Measurements from ENCODE around the gene SLC39A12.

Gene SLC39A12

DNA sequence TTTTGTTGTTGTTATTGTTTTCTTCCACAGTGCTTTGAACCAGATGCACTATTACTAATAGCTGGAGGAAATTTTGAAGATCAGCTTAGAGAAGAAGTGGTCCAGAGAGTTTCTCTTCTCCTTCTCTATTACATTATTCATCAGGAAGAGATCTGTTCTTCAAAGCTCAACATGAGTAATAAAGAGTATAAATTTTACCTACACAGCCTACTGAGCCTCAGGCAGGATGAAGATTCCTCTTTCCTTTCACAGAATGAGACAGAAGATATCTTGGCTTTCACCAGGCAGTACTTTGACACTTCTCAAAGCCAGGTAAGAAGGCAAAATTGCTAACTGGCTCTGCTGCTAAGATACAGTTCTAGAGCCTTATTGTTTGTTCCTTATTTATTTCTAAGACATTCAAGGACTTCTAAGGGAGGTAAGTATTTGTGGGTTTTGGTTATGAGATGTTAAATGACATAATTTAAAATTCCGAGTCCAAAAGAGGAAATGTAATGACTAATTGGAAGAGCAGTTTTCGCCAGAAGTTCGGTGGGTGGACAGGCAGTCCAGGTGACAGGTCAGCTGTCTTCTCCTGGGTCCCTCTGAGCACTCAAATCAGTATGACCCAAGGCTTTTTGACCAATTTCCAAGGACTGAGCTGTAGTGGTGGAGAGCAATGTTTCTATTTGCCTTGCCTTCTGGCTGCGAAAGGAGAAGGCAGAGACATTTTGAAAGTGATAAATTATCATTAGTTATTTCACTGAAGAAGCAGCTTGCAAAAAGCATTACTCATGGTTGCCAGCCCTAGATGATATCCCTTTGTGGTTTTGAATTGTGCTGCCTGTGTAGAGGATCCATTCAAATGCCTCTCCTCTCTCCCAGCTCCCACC, 10.1 kb downstream of the SLC39A12 start:
- TF ChIP-seq, protein P1, sequence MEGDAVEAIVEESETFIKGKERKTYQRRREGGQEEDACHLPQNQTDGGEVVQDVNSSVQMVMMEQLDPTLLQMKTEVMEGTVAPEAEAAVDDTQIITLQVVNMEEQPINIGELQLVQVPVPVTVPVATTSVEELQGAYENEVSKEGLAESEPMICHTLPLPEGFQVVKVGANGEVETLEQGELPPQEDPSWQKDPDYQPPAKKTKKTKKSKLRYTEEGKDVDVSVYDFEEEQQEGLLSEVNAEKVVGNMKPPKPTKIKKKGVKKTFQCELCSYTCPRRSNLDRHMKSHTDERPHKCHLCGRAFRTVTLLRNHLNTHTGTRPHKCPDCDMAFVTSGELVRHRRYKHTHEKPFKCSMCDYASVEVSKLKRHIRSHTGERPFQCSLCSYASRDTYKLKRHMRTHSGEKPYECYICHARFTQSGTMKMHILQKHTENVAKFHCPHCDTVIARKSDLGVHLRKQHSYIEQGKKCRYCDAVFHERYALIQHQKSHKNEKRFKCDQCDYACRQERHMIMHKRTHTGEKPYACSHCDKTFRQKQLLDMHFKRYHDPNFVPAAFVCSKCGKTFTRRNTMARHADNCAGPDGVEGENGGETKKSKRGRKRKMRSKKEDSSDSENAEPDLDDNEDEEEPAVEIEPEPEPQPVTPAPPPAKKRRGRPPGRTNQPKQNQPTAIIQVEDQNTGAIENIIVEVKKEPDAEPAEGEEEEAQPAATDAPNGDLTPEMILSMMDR (IDR thresholded peaks at IDR 0.05; ENCODE audit: low read depth, low read length) = no peak
- H3K4me3 ChIP-seq (replicated peaks in 1 of 2; ENCODE audit: low read depth in 2 of 2, low read length in 2 of 2) = no peak overlapping the region
- peak; percentile 29 to 36 for DNase-seq (ENCODE audit: low read depth in 2 of 2)

DNA sequence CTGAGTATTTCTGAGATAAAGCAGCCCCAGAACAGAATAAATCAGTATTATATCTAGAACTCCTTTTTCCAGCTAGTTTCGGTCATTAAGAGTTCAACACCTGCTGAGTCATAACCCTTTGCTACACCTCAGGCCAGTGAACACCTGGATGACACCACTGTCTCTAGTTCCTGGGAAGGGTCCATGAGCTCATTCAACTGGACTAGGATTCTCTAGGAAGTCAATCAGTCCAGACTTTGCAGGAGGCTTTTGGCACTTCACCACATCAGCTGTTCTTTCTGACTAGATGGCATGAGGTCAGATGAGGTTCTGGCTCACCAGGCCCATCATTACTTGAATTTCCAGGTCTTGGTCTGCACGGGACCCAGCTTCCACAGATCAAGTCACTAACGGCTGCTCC, 11.7 kb downstream of the SLC39A12 start:
- DNase-seq (ENCODE audit: low read depth in 2 of 2) = no peak
- TF ChIP-seq, protein P1 (IDR thresholded peaks at IDR 0.05; ENCODE audit: low read depth, low read length) = no peak
- H3K4me3 ChIP-seq (replicated peaks in 1 of 2; ENCODE audit: low read depth in 2 of 2, low read length in 2 of 2) = no peak overlapping the region

DNA sequence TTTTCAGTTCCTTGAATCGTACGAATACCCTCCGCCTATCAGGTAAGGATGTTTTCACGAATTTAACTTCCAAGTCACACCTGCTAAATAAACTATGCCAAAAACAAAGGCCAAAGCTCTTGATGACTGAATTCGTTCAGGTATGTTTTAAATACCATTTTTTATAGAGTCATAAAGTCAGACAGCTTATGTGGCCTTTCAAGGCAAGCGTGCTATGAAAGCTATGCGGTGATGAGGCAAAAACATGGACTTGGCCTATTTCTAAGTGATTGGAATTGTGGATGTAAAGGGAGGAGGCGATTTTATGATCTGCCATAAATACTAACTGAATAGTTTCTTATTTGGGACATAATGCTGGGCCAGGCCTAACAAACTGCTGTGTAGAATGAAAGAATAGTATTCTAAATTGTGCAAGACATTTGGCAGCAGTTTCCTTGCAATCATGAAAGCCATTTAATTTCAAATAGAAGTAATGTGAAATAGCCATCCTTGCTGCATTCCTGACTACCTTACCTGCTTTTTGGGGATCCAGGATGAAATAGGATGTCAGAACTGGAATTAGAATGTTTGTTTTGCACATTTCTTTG, 14.0 kb downstream of the SLC39A12 start:
- TF ChIP-seq, protein P1 (IDR thresholded peaks at IDR 0.05; ENCODE audit: low read depth, low read length) = no peak

GRCh38 chr10:17974505-17974904, 22.8 kb downstream of the SLC39A12 start:
- DNase-seq (ENCODE audit: low read depth in 2 of 2) = no peak
- TF ChIP-seq, protein P1 (IDR thresholded peaks at IDR 0.05; ENCODE audit: low read depth, low read length) = no peak
- H3K4me3 ChIP-seq (replicated peaks in 1 of 2; ENCODE audit: low read depth in 2 of 2, low read length in 2 of 2) = no peak overlapping the region

More for the DNA sequence above, 14.0 kb downstream of the SLC39A12 start:
- H3K4me3 ChIP-seq (replicated peaks in 1 of 2; ENCODE audit: low read depth in 2 of 2, low read length in 2 of 2) = no peak overlapping the region
- no peak for DNase-seq (ENCODE audit: low read depth in 2 of 2)

- peak in 1 of 2 donors; percentile 31 for DNase-seq (ENCODE audit: low read depth in 2 of 2)
- TF ChIP-seq, protein P1 (IDR thresholded peaks at IDR 0.05; ENCODE audit: low read depth, low read length) = no peak
- H3K4me3 ChIP-seq (replicated peaks in 1 of 2; ENCODE audit: low read depth in 2 of 2, low read length in 2 of 2) = no peak overlapping the region
Measured at GRCh38 chr10:17980846-17981565, 29.3 kb downstream of the SLC39A12 start.

DNA sequence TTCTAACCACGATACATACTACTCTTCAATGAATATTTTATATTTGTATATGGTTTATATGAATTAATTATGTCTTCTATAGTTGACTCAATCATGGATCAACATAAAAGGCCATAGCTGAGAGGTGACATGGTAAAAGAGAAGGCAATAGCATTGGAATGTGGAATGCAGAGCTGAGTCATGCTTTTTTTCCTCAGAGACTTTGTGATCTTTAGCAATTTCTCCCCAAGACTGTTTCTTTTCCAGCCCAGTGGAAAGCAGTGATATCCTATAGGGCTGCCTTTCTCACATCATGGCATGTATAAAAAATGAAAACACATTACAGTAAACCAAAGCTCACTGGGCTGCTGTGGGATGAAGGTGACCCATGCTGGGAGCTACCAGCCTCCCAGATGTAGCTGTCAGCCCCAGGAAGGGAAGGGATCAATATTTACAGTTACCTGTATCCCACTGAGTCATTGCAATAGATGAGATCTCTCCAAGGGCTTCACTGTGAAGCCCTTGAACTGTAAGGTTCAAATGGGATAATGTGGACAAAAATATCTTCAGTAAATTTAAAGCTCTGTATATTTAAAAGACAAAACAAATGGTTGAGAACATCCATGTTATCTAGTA, 30.2 kb downstream of the SLC39A12 start:
- H3K4me3 ChIP-seq (replicated peaks in 1 of 2; ENCODE audit: low read depth in 2 of 2, low read length in 2 of 2) = no peak overlapping the region
- TF ChIP-seq, protein P1 (IDR thresholded peaks at IDR 0.05; ENCODE audit: low read depth, low read length) = no peak
- DNase-seq (ENCODE audit: low read depth in 2 of 2) = peak; percentile 66 to 93

Measured in cardiac fibroblast (primary cell).